ENCODE results near the gene VWF. TPM values are rescaled to one million over a fixed set of nuclear protein-coding genes. Genes with fewer than 3 reads are reported as not detected.
A peak's percentile ranks its signal among the peaks of the same experiment; 100 is the strongest.
"Not testable (repeated sequence)": the region's sequence is repeated elsewhere in the genome, so short reads cannot be mapped to it uniquely, and the experiment has no call there.

VWF gene
- total RNA-seq, 1 donor from 2014 or later, result 275 TPM

DNA sequence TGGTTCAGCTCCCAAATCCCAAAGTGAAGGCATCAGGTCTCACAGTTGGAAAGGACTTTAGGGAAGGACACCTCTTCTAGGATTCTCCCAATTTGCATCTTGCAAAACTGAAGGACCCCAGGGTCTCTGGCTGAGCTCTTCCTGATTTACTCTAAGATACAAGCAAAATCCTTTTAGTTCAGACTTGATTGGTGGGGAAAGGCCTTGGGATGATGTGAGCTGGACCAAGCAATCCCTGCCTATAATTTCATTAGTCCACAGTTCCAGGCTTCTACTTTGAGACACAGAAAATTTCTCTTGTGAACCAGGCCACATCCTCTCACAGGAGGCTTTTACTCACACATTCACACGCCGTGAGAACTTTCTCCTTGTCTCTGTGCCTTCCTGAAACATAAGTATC lies 23.6 kb upstream of the VWF start:
- intact Hi-C loops (cut with micrococcal nuclease), result no loop called here
- DNase-seq (no peak), ATAC-seq (no peak)

- no peak for DNase-seq
- intact Hi-C loops (cut with micrococcal nuclease), result no loop called here
- no peak for ATAC-seq
Observed at GRCh38 chr12:6146951-6147350, 22.5 kb upstream of the VWF start.

DNA sequence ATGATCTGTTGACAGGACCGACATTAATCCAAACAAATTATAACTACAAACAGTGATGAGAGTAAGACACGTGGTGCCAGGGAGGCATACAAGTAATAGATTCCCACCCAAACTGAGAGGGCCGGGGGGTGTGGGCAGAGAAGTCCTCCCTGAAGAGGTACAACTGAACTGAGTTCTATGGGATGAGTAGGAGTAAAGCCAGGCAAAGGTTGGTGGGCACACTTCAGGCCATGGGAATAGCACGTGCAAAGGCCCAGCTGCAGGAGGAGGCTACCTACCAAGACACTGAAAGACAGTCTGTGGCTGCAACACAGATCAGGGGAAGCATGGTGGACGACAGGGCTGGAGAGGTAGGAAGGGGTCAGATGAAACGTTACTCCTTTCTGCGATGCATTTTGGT lies 22.0 kb upstream of the VWF start:
- DNase-seq, result no peak
- intact Hi-C loops (cut with micrococcal nuclease), result no loop called here
- ATAC-seq, result no peak

DNA sequence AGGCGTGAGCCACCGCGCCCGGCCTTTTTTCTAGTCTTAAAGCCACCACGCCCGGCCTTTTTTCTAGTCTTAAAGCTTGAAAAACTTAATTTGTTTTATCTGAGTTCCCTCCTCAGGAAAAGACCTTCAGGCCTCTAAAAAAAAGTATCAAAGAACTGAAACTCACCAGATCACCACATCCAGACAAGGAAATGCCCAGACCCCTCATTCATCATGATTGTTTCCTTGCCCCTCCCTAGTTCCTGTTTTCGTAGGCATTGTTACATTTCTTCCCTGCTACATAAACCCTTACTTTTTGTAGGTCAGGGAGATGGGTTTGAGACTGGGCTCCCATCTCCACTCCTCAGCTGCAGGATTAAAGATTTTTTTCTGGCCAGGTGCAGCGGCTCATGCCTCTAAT lies 21.1 kb upstream of the VWF start:
- intact Hi-C loops (cut with micrococcal nuclease), result no loop called here
- ATAC-seq (no peak), DNase-seq (no peak)

- ATAC-seq, result no peak
- intact Hi-C loops (cut with micrococcal nuclease), result no loop called here
- DNase-seq, result no peak
Observed at GRCh38 chr12:6143303-6143675, 18.8 kb upstream of the VWF start.

DNA sequence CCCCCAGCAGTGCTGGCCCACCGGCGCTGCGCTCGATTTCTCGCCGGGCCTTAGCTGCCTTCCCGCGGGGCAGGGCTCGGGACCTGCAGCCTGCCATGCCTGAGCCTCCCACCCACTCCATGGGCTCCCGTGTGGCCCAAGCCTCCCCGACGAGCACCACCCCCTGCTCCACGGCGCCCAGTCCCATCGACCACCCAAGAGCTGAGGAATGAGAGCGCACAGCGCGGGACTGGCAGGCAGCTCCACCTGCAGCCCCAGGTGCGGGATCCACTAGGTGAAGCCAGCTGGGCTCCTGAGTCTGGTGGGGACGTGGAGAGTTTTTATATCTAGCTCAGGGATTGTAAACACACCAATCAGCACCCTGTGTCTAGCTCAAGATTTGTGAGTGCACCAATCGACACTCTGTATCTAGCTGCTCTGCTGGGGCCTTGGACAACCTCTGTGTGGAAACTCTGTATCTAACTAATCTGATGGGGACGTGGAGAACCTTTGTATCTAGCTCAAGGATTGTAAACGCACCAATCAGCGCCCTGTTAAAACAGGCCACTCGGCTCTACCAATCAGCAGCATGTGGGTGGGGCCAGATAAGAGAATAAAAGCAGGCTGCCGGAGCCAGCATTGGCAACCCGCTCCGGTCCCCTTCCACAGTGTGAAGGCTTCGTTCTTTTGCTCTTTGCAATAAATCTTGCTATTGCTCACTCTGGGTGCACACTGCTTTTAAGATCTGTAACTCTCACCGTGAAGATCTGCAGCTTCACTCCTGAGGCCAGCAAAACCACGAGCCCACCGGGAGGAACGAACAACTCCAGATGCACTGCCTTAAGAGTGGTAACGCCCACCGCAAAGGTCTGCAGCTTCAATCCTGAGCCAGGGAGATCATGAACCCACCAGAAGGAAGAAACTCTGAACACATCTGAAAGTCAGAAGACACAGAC lies 18.2 kb upstream of the VWF start:
- intact Hi-C loops (cut with micrococcal nuclease); ATAC-seq; DNase-seq: not testable (repeated sequence)

GRCh38 chr12:6141731-6142367 lies 17.4 kb upstream of the VWF start:
- DNase-seq, result peak; percentile 50
- intact Hi-C loops (cut with micrococcal nuclease); ATAC-seq: not testable (repeated sequence)

DNA sequence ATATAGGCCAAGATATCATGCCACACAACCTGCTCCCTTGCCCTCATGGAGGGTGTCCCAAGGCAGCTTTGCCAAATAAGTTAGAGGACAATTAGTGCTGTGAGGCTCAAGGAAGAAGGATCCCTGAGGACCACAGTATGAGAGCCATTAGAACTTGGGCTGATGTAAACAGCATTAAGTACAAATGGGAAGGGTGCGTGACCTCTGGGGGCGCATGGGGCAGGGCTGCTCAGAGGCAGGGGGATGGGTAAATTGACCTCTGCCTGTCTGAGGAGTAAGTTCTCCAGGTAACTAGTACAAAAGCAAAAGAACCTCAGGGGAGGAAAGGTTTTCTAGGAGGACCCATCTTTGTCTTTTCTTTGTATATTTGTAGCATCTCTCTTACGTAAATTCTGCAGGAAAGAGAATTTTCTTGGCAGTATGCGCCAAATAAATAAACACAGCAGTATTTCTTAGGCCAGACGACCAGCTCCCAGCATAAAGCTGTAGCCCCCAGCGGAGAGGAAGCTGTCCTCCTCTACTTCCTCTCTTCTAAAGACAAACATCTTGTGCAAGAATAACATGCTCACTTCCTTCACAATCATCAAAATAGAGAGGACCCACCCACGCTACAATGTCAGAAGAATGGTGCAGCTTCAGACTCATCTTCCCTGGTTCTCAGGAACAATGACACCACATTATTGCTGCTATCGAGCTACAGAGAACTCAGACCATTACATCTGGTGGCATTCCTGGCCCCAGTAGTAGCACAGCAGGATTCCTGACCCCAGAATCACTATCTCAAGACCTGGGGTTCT lies 16.4 kb upstream of the VWF start:
- no peak for DNase-seq
- intact Hi-C loops (cut with micrococcal nuclease), result no loop called here
- peak; percentile 82 for ATAC-seq

DNA sequence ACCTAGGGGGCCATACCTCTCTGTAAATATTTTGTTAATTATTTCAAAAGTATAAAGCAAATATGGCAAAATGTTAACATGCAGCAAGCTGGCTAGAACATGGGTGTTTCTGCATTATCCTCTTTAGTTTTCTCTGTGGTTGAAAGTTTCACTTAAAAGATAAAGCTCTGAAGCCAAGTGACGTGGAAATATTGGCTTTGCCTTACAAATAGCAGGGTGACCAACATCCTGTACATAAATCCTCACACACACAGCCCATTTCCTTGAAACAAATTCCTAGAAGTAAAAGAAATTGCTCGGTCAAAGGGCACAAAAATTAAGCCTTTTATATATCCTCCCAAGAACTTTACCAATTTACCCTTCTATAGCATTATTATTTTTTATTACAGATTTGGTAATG lies 10.6 kb upstream of the VWF start:
- intact Hi-C loops (cut with micrococcal nuclease), result no loop called here
- no peak for ATAC-seq
- DNase-seq, result no peak

- intact Hi-C loops (cut with micrococcal nuclease), result no loop called here
- ATAC-seq (no peak), DNase-seq (no peak)
Observed at GRCh38 chr12:6133642-6134041, 9.2 kb upstream of the VWF start.

GRCh38 chr12:6132496-6132895 lies 8.0 kb upstream of the VWF start:
- no peak for ATAC-seq
- no peak for DNase-seq
- intact Hi-C loops (cut with micrococcal nuclease), result no loop called here

- intact Hi-C loops (cut with micrococcal nuclease), result no loop called here
- no peak for DNase-seq
- peak; percentile 70 for ATAC-seq
Observed at GRCh38 chr12:6125310-6125608, 789 bp upstream of the VWF start.

- DNase-seq (no peak), ATAC-seq (no peak)
- intact Hi-C loops (cut with micrococcal nuclease), result no loop called here
Observed at GRCh38 chr12:6123258-6123657, 1.2 kb downstream of the VWF start.

DNA sequence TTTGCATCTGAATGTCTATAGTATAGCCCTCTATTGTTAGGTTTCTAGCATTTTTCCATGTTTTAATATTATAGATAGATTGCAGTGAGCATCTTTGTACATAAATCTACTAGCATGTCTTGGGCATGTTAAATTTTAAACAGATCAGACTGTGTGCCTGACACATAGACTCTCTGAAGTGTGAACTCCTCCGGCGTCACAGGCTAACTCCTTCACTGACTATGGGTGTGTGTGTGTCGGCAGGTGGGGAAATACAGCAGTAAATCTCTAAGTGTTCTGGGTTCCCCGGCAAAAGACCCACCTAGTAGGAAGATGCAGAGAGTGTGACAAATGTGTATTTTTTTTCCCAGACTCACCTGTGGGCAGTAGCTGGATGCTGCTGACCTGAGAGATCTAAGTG lies 2.3 kb downstream of the VWF start:
- intact Hi-C loops (cut with micrococcal nuclease), result no loop called here
- ATAC-seq (no peak), DNase-seq (no peak)

- DNase-seq (no peak), ATAC-seq (no peak)
- intact Hi-C loops (cut with micrococcal nuclease), result no loop called here
Observed at GRCh38 chr12:6120796-6121473, 3.5 kb downstream of the VWF start.

DNA sequence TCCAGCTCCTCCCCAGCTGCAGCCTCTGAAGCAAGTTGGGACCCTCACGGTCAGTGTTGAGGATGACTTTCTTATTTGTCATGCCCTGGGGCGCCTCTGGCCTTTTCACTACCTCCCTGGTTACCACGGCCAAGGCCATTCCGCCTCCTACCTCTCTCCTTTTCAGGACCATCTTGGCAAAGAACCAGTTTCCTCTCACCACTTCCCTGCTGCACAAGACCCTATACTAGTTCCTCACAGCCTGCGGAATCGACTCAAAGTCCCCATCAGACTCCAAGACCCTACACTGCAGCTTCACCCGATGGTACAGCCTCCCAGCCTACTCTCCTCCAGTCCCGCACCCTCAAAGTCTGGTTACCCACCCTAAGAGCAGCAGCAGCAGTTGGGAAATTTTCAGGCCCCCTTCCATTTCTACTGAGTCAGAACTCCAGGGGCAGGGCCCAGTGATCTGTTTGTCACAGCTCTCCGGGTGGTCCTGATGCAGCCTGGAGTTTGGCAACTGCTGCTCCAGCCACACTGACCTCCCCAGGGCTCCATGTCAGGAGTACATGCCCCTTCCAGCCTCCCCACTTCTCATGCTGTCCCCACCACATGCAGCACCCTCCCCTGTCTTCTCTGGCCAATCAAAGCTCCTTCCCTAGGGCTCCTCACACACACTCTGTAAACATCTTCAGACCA lies 5.4 kb downstream of the VWF start:
- intact Hi-C loops (cut with micrococcal nuclease), result no loop called here
- ATAC-seq, result no peak
- DNase-seq, result no peak

DNA sequence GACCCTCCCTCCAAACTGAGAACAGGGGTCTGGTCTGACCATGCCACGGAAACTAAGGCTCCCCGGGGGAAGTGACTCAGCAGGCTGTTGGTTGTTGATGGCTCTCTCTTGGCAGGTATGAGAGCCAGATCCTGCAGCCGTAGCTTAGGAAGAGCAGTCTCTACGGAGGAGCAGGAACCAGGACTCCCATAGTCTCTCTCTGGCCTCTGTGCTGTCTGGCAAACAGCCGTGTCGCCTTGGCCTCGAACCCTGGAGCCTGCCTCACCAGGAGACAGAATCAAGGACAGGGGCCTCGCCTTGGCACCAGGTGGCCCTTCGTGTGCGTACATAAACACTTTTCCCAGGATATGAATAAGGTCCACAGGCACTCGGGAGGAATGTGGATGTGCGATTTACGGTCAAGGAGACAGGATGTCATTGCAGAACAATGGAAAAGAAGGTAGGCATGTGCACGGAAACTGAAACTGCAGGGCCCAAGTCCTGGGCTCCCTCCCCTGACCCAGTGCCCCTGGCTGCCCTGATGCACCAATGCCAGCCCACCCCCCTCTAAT lies 7.9 kb downstream of the VWF start:
- intact Hi-C loops (cut with micrococcal nuclease), result no loop called here
- DNase-seq, result peak; percentile 52
- peak; percentile 50 for ATAC-seq

DNA sequence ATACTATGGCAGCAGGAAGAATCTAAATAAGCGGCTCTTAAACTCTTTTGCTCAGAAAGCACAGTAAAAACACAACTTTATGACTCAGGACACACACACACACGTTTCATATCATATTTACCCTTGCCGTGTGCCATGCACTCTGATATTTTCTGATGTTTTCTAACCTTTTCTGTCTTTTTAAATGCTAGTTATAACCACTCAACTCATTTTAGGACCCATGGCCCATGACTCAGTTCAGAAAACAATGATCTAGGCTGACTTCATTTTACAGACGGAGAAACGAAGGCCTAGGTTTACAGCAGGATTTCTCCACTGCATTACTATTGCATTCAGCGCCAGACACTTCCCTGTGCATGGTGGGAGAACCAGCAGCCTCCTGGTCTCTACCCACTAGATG lies 9.1 kb downstream of the VWF start:
- ATAC-seq (no peak), DNase-seq (no peak)
- intact Hi-C loops (cut with micrococcal nuclease), result no loop called here

GRCh38 chr12:6114476-6114870 lies 10.0 kb downstream of the VWF start:
- DNase-seq (no peak), ATAC-seq (no peak)
- intact Hi-C loops (cut with micrococcal nuclease), result no loop called here
